SK-N-SH treated with all-trans-retinoic acid at 6 μM for 48 hours (cell line): ENCODE results near the gene SPG7.

Experiments
- ATAC-seq: fragments of 200-7000 bp; cut with Tn5 transposase; 3 replicates; pipeline ENCODE4 v1.9.1; 2020; ENCODE audit warnings: mild to moderate bottlenecking, moderate library complexity
- BACH2 ChIP-seq: fragments of 250-450 bp; sonication (Bioruptor Pico); IDR thresholded peaks from 2 replicates; pipeline ENCODE4 v1.9.0; 2021; ENCODE audit warnings: mild to moderate bottlenecking, borderline replicate concordance
- CREB5 ChIP-seq: fragments of 250-450 bp; sonication (Bioruptor Pico); IDR thresholded peaks from 2 replicates; pipeline ENCODE4 v1.5.1; 2020; ENCODE audit warnings: low read depth, mild to moderate bottlenecking, moderate library complexity
- CSDC2 ChIP-seq: fragments of 250-450 bp; sonication (Bioruptor Pico); IDR thresholded peaks from 2 replicates; pipeline ENCODE4 v1.5.0; 2020; ENCODE audit warnings: mild to moderate bottlenecking, moderate library complexity
- CSRNP3 ChIP-seq: fragments of 250-450 bp; sonication (Bioruptor Pico); IDR thresholded peaks from 2 replicates; pipeline ENCODE4 v1.5.1; 2021; ENCODE audit warnings: mild to moderate bottlenecking, moderate library complexity
- ESRRG ChIP-seq: fragments of 250-450 bp; sonication (Bioruptor Pico); IDR thresholded peaks from 2 replicates; pipeline ENCODE4 v1.6.1; 2021; ENCODE audit warnings: mild to moderate bottlenecking
- ISL1 ChIP-seq: fragments of 250-450 bp; sonication (Bioruptor Pico); IDR thresholded peaks from 2 replicates; pipeline ENCODE4 v2.1.2; 2022; ENCODE audit warnings: mild to moderate bottlenecking, moderate library complexity
- OSR1 ChIP-seq: fragments of 250-450 bp; sonication (Bioruptor Pico); IDR thresholded peaks from 2 replicates; pipeline ENCODE4 v1.8.0; 2022; ENCODE audit warnings: moderate library complexity, mild to moderate bottlenecking, inconsistent platforms
- PATZ1 ChIP-seq: fragments of 250-450 bp; sonication (Bioruptor Pico); IDR thresholded peaks from 2 replicates; pipeline ENCODE4 v1.8.0; 2020; ENCODE audit warnings: mild to moderate bottlenecking, moderate library complexity, borderline replicate concordance
- POU6F1 ChIP-seq: fragments of 250-450 bp; sonication (Bioruptor Pico); IDR thresholded peaks from 2 replicates; pipeline ENCODE4 v1.8.0; 2021; ENCODE audit warnings: low read depth, mild to moderate bottlenecking, moderate library complexity, borderline replicate concordance
- PPARA ChIP-seq: fragments of 250-450 bp; sonication (Bioruptor Pico); IDR thresholded peaks from 2 replicates; pipeline ENCODE4 v1.5.0; 2020; ENCODE audit warnings: mild to moderate bottlenecking, borderline replicate concordance
- RARB ChIP-seq: fragments of 250-450 bp; sonication (Bioruptor Pico); IDR thresholded peaks from 2 replicates; pipeline ENCODE4 v1.8.0; 2021; ENCODE audit warnings: mild to moderate bottlenecking, moderate library complexity
- SNAI2 ChIP-seq: fragments of 250-450 bp; sonication (Bioruptor Pico); IDR thresholded peaks from 2 replicates; pipeline ENCODE4 v1.5.0; 2020; ENCODE audit warnings: mild to moderate bottlenecking, moderate library complexity
- TCF4 ChIP-seq: fragments of 250-450 bp; sonication (Bioruptor Pico); IDR thresholded peaks from 2 replicates; pipeline ENCODE4 v1.8.0; 2021; ENCODE audit warnings: mild to moderate bottlenecking, moderate library complexity, borderline replicate concordance
- TOX ChIP-seq: fragments of 250-450 bp; sonication (Bioruptor Pico); IDR thresholded peaks from 2 replicates; pipeline ENCODE4 v1.8.0; 2021; ENCODE audit warnings: mild to moderate bottlenecking, moderate library complexity, borderline replicate concordance
- TSHZ2 ChIP-seq: fragments of 250-450 bp; sonication (Bioruptor Pico); IDR thresholded peaks from 2 replicates; pipeline ENCODE4 v1.5.0; 2020; ENCODE audit warnings: mild to moderate bottlenecking, moderate library complexity
- ZC3H10 ChIP-seq: fragments of 250-450 bp; sonication (Bioruptor Pico); IDR thresholded peaks from 2 replicates; pipeline ENCODE4 v1.5.1; 2021; ENCODE audit warnings: mild to moderate bottlenecking, moderate library complexity
- ZFP3 ChIP-seq: fragments of 250-450 bp; sonication (Bioruptor Pico); IDR thresholded peaks from 2 replicates; pipeline ENCODE4 v1.5.0; 2020; ENCODE audit warnings: mild to moderate bottlenecking, moderate library complexity
- ZFP30 ChIP-seq: fragments of 450-650 bp; formaldehyde crosslinking; IDR thresholded peaks from 2 replicates; pipeline ENCODE4 v1.5.0; 2022; ENCODE audit warnings: mild to moderate bottlenecking, moderate library complexity
- ZNF565 ChIP-seq: fragments of 450-650 bp; formaldehyde crosslinking; conservative IDR thresholded peaks from 2 replicates; pipeline ENCODE4 v1.5.0; 2020; ENCODE audit warnings: low read depth, mild to moderate bottlenecking, moderate library complexity
- ZNF70 ChIP-seq: fragments of 450-650 bp; formaldehyde crosslinking; IDR thresholded peaks from 2 replicates; pipeline ENCODE4 v1.5.0; 2020; ENCODE audit warnings: mild to moderate bottlenecking, moderate library complexity
- ZNF8 ChIP-seq: fragments of 450-650 bp; formaldehyde crosslinking; IDR thresholded peaks from 2 replicates; pipeline ENCODE4 v1.5.0; 2020; ENCODE audit warnings: mild to moderate bottlenecking, moderate library complexity

SPG7 gene

GRCh38 chr16:89525146-89525913 is 17.1 kb downstream of the SPG7 start:
- TF ChIP-seq ISL1 (CRISPR knock-in tag) (no peak), ZNF8 (no peak), PATZ1 (CRISPR knock-in tag) (no peak), CSDC2 (CRISPR knock-in tag) (no peak), ZFP30 (CRISPR knock-in tag) (no peak), PPARA (CRISPR knock-in tag) (no peak)
- no peak for ATAC-seq

GRCh38 chr16:89529097-89529496 is 20.9 kb downstream of the SPG7 start:
- TF ChIP-seq ISL1 (CRISPR knock-in tag) (no peak), ZC3H10 (no peak), TCF4 (CRISPR knock-in tag) (no peak), RARB (CRISPR knock-in tag) (no peak)
- ATAC-seq: no peak

- TF ChIP-seq TSHZ2 (CRISPR knock-in tag): no peak
- no peak for TF ChIP-seq SNAI2
- TF ChIP-seq ISL1 (CRISPR knock-in tag): no peak
- TF ChIP-seq CSRNP3 (CRISPR knock-in tag): no peak
- no peak for TF ChIP-seq TCF4 (CRISPR knock-in tag)
- no peak for TF ChIP-seq OSR1 (CRISPR knock-in tag)
- TF ChIP-seq ZFP3 (CRISPR knock-in tag): no peak
- no peak for TF ChIP-seq RARB (CRISPR knock-in tag)
- TF ChIP-seq PATZ1 (CRISPR knock-in tag): no peak
- TF ChIP-seq TOX: no peak
- TF ChIP-seq ZC3H10: no peak
- TF ChIP-seq PPARA (CRISPR knock-in tag): no peak
- TF ChIP-seq BACH2: no peak
- no peak for TF ChIP-seq ZNF70
- TF ChIP-seq ZFP30 (CRISPR knock-in tag): no peak
- TF ChIP-seq CREB5: no peak
- TF ChIP-seq ZNF565 (CRISPR knock-in tag): no peak
- TF ChIP-seq CSDC2 (CRISPR knock-in tag): no peak
- no peak for TF ChIP-seq POU6F1 (CRISPR knock-in tag)
- no peak for TF ChIP-seq ESRRG (CRISPR knock-in tag)
- no peak for ATAC-seq
Observed at GRCh38 chr16:89530401-89531381, 22.5 kb downstream of the SPG7 start.
